IMR-90 (cell line): Measurements from ENCODE around the gene CHST8. TPM values are rescaled to one million over a fixed set of nuclear protein-coding genes. Genes with fewer than 3 reads are reported as not detected.

Experiments
- ATAC-seq: fragments of 200-7000 bp; cut with Tn5 transposase; 2 replicates; pipeline ENCODE4 v1.9.1; 2020; ENCODE audit warnings: low read depth, mild to moderate bottlenecking, moderate library complexity
- BruUV-seq: library from RNA; stranded (reverse); fragments of 400-500 nt; replicated peaks from 2 replicates; lab custom pipeline; 2021; lab: Mats Ljungman, UMichigan
- CTCF ChIA-PET: fragments of 300-600 bp; formaldehyde crosslinking; extraction: SDS; loops from one replicate; lab custom pipeline; 2021; ENCODE audit warnings: antibody characterized with exemption; lab: Yijun Ruan, JAX
- POLR2A ChIA-PET: fragments of 300-600 bp; sonication (Branson Sonifier 250); formaldehyde crosslinking; loops from one replicate; lab custom pipeline; 2022; ENCODE audit warnings: antibody characterized with exemption; ENCODE audit not compliant: unreplicated experiment; lab: Charles Lee
- DNase-seq: peaks from one replicate; pipeline ENCODE4 v3.0.0; 2013
- H2AFZ ChIP-seq: replicated peaks from 2 replicates; pipeline ENCODE3; 2013; ENCODE audit warnings: low read length, mild to moderate bottlenecking; ENCODE audit not compliant: poor library complexity
- H2AK5ac ChIP-seq: 2 replicates; pipeline ENCODE4 v1.6.1; 2013; ENCODE audit warnings: low read depth, low read length, inconsistent platforms
- H2AK9ac ChIP-seq: replicated peaks from 2 replicates; pipeline ENCODE3; 2013; ENCODE audit warnings: mild to moderate bottlenecking, low read depth, low read length, moderate library complexity; ENCODE audit not compliant: poor library complexity
- H2BK120ac ChIP-seq: 2 replicates; pipeline ENCODE4 v1.6.1; 2013; ENCODE audit warnings: low read depth, low read length, inconsistent platforms
- H2BK15ac ChIP-seq: 3 replicates; pipeline ENCODE4 v1.6.1; 2013; ENCODE audit warnings: low read depth, low read length, inconsistent platforms
- H2BK20ac ChIP-seq: 2 replicates; pipeline ENCODE4 v1.6.1; 2013; ENCODE audit warnings: low read depth, mild to moderate bottlenecking, inconsistent platforms, low read length, moderate library complexity
- H2BK5ac ChIP-seq: 2 replicates; pipeline ENCODE4 v1.6.1; 2013; ENCODE audit warnings: mild to moderate bottlenecking, low read depth, low read length, inconsistent platforms; ENCODE audit not compliant: poor library complexity, severe bottlenecking
- H3K14ac ChIP-seq: replicated peaks from 2 replicates; pipeline ENCODE4 v1.6.1; 2013; ENCODE audit warnings: low read depth, low read length, inconsistent platforms
- H3K18ac ChIP-seq: 2 replicates; pipeline ENCODE4 v1.6.1; 2013; ENCODE audit warnings: low read depth, low read length, control low read depth
- H3K23ac ChIP-seq: 2 replicates; pipeline ENCODE4 v1.6.1; 2013; ENCODE audit warnings: low read depth, low read length, inconsistent platforms
- H3K27ac ChIP-seq: 2 replicates; pipeline ENCODE4 v1.5.1; 2013; ENCODE audit warnings: mild to moderate bottlenecking, control low read depth, low read length; ENCODE audit not compliant: insufficient read depth
- H3K27me3 ChIP-seq: 2 replicates; pipeline ENCODE4 v1.6.1; 2013; ENCODE audit warnings: low read length; ENCODE audit not compliant: control insufficient read depth, insufficient read depth
- H3K36me3 ChIP-seq: 2 replicates; pipeline ENCODE4 v1.6.1; 2013; ENCODE audit warnings: low read length, mixed read lengths; ENCODE audit not compliant: control insufficient read depth, insufficient read depth
- H3K4ac ChIP-seq: 2 replicates; pipeline ENCODE4 v1.6.1; 2013; ENCODE audit warnings: low read depth, low read length, inconsistent platforms
- H3K4me1 ChIP-seq: 2 replicates; pipeline ENCODE4 v1.6.1; 2013; ENCODE audit warnings: low read length, mixed read lengths; ENCODE audit not compliant: control insufficient read depth, insufficient read depth
- H3K4me2 ChIP-seq: 2 replicates; pipeline ENCODE4 v1.6.1; 2013; ENCODE audit warnings: low read depth, mild to moderate bottlenecking, control low read depth, low read length, moderate library complexity
- H3K4me3 ChIP-seq: 2 replicates; pipeline ENCODE4 v1.5.1; 2013; ENCODE audit warnings: low read depth, mild to moderate bottlenecking, control low read depth, low read length, moderate library complexity; ENCODE audit not compliant: insufficient read depth
- H3K56ac ChIP-seq: 2 replicates; pipeline ENCODE4 v1.6.1; 2013; ENCODE audit warnings: low read length, inconsistent platforms; ENCODE audit not compliant: insufficient read depth; ENCODE audit errors: extremely low read depth
- H3K79me1 ChIP-seq, 2 experiments: 2 replicates each; pipeline ENCODE4 v1.6.1; 2013; ENCODE audit warnings: low read length in 2 of 2, inconsistent platforms in 1 of 2, low read depth in 1 of 2
- H3K9ac ChIP-seq: 2 replicates; pipeline ENCODE4 v1.6.1; 2013; ENCODE audit warnings: low read depth, low read length, control low read depth
- H3K9me1 ChIP-seq: 2 replicates; pipeline ENCODE4 v1.6.1; 2013; ENCODE audit warnings: low read length, inconsistent platforms; ENCODE audit not compliant: insufficient read depth
- H3K9me3 ChIP-seq: 2 replicates; pipeline ENCODE4 v1.6.1; 2013; ENCODE audit warnings: low read length; ENCODE audit not compliant: control insufficient read depth, insufficient read depth
- H4K20me1 ChIP-seq: 2 replicates; pipeline ENCODE4 v1.6.1; 2013; ENCODE audit warnings: low read length, inconsistent platforms; ENCODE audit not compliant: insufficient read depth
- H4K5ac ChIP-seq: 2 replicates; pipeline ENCODE4 v1.6.1; 2013; ENCODE audit warnings: mild to moderate bottlenecking, low read depth, low read length, control low read depth
- H4K8ac ChIP-seq, 2 experiments: 2 replicates each; pipeline ENCODE4 v1.6.1; 2013; ENCODE audit warnings: low read depth in 2 of 2, low read length in 2 of 2, control low read depth in 1 of 2, inconsistent platforms in 1 of 2
- H4K91ac ChIP-seq: 2 replicates; pipeline ENCODE4 v1.6.1; 2013; ENCODE audit warnings: low read depth, low read length, inconsistent platforms; ENCODE audit not compliant: insufficient read depth
- BHLHE40 ChIP-seq: fragments of 150-350 bp; IDR thresholded peaks from 2 replicates; pipeline ENCODE4 v1.6.1; 2016; ENCODE audit warnings: mild to moderate bottlenecking, low read depth, low read length
- CEBPB ChIP-seq: IDR thresholded peaks from 2 replicates; pipeline ENCODE4 v1.6.1; 2012; ENCODE audit warnings: low read depth, low read length, improper control_type of control experiment
- CHD1 ChIP-seq: IDR thresholded peaks from 2 replicates; pipeline ENCODE4 v1.6.1; 2012; ENCODE audit warnings: low read depth, low read length, improper control_type of control experiment
- CTCF ChIP-seq: conservative IDR thresholded peaks from 2 replicates; pipeline ENCODE4 v1.5.1; 2012; ENCODE audit warnings: mild to moderate bottlenecking, low read depth, low read length, improper control_type of control experiment
- ELK1 ChIP-seq: fragments of 150-350 bp; IDR thresholded peaks from 2 replicates; pipeline ENCODE4 v1.6.1; 2016; ENCODE audit warnings: low read depth, mild to moderate bottlenecking, low read length, moderate library complexity, borderline replicate concordance
- FOS ChIP-seq: fragments of 150-350 bp; IDR thresholded peaks from 2 replicates; pipeline ENCODE4 v1.6.1; 2016; ENCODE audit warnings: low read depth, low read length
- MAFK ChIP-seq: IDR thresholded peaks from 2 replicates; pipeline ENCODE4 v1.6.1; 2012; ENCODE audit warnings: low read depth, low read length, improper control_type of control experiment
- MAZ ChIP-seq: IDR thresholded peaks from 2 replicates; pipeline ENCODE4 v1.6.1; 2012; ENCODE audit warnings: low read depth, mild to moderate bottlenecking, low read length, improper control_type of control experiment, moderate library complexity, borderline replicate concordance
- MXI1 ChIP-seq: IDR thresholded peaks from 2 replicates; pipeline ENCODE4 v1.6.1; 2012; ENCODE audit warnings: low read depth, mild to moderate bottlenecking, low read length, moderate library complexity, borderline replicate concordance
- NFE2L2 ChIP-seq: fragments of 150-350 bp; IDR thresholded peaks from 2 replicates; pipeline ENCODE4 v1.6.1; 2016; ENCODE audit warnings: low read depth, mild to moderate bottlenecking, low read length
- POLR2A ChIP-seq: IDR thresholded peaks from 2 replicates; pipeline ENCODE4 v1.6.1; 2012; ENCODE audit warnings: mild to moderate bottlenecking, low read depth, low read length
- RAD21 ChIP-seq: IDR thresholded peaks from 2 replicates; pipeline ENCODE4 v1.6.1; 2012; ENCODE audit warnings: low read length, improper control_type of control experiment
- RCOR1 ChIP-seq: IDR thresholded peaks from 2 replicates; pipeline ENCODE4 v1.6.1; 2012; ENCODE audit warnings: mild to moderate bottlenecking, low read length, improper control_type of control experiment; ENCODE audit not compliant: insufficient replicate concordance
- RFX5 ChIP-seq: IDR thresholded peaks from 2 replicates; pipeline ENCODE4 v1.8.0; 2012; ENCODE audit warnings: low read depth, mild to moderate bottlenecking, low read length, moderate library complexity
- SMC3 ChIP-seq: fragments of 150-350 bp; IDR thresholded peaks from 2 replicates; pipeline ENCODE4 v1.6.1; 2016; ENCODE audit warnings: low read depth, mild to moderate bottlenecking, antibody characterized with exemption, low read length, moderate library complexity
- USF2 ChIP-seq: fragments of 150-350 bp; IDR thresholded peaks from 2 replicates; pipeline ENCODE4 v1.6.1; 2017; ENCODE audit warnings: mild to moderate bottlenecking, antibody characterized with exemption, low read length, low read depth
- WGBS, 2 experiments: methylation state at CpG; one replicate each; pipeline versions ENCODE4 v1.1.5 to v1.1.7; 2013; ENCODE audit warnings: missing lambda C conversion rate in 2 of 2; ENCODE audit not compliant: insufficient read length in 1 of 2; ENCODE audit errors: extremely low coverage in 2 of 2; 5-methylcytosine and 5-hydroxymethylcytosine counted together
- dilution Hi-C: fragments of 300-500 bp; cut with HindIII; formaldehyde crosslinking; loops from one replicate; pipeline ENCODE4 v1.14.3; 2018; ENCODE audit warnings: low sequenced_read_pairs; ENCODE audit not compliant: unreplicated experiment
- in situ Hi-C: fragments of 300-500 bp; cut with MboI; formaldehyde crosslinking; loops from 3 replicates; pipeline ENCODE4 v1.14.3; 2019; ENCODE audit warnings: low sequenced_read_pairs, inconsistent platforms, mixed read lengths
- intact Hi-C: fragments of 100-400 bp; cut with micrococcal nuclease; formaldehyde crosslinking; loops from 2 replicates; pipeline ENCODE4 v1.10.0; 2022
- polyA plus RNA-seq, 3 experiments: library from polyadenylated mRNA; depleted of rRNA; stranded (reverse); fragments of >200 nt; gene quantifications; 2 replicates each; pipeline ENCODE4 v1.2.3, GENCODE V29; 2012; ENCODE audit warnings: low replicate concordance in 1 of 3
- total RNA-seq: library from RNA; depleted of rRNA; stranded (reverse); fragments of >200 nt; gene quantifications from 2 replicates; pipeline ENCODE4 v1.2.3, GENCODE V29; 2012

CHST8 gene
- total and polyA plus RNA-seq, 2 of the 4 experiments (the other 2 are of a cell fraction) = not detected

- no peak overlapping the region for H2BK120ac ChIP-seq
- no peak overlapping the region for H2AK9ac ChIP-seq
- no peak overlapping the region for H3K4ac ChIP-seq
- no peak overlapping the region for H2BK15ac ChIP-seq
- TF ChIP-seq RCOR1 (no peak), NFE2L2 (no peak), FOS (no peak), USF2 (no peak), CHD1 (no peak), MAZ (no peak), SMC3 (no peak), ELK1 (no peak), BHLHE40 (no peak), RAD21 (no peak), MXI1 (no peak), CTCF (no peak), MAFK (no peak), RFX5 (no peak), POLR2A (no peak), CEBPB (no peak)
- H2BK20ac ChIP-seq = no peak overlapping the region
- H3K18ac ChIP-seq = no peak overlapping the region
- H3K36me3 ChIP-seq = no peaks in the 10 kb centered on the region
- no peak overlapping the region for H3K23ac ChIP-seq
- H2AK5ac ChIP-seq = no peak overlapping the region
- no peak overlapping the region for H3K9ac ChIP-seq
- CTCF ChIA-PET = no interaction called here
- DNase-seq = no peak
- POLR2A ChIA-PET = no interaction called here
- in situ Hi-C loops = no loop called here
- ATAC-seq = no peak
- intact Hi-C loops = no loop called here
- H3K4me2 ChIP-seq = no peak overlapping the region
- no CpG with 5 or more reads among the region's 3 CpGs for WGBS, 2 experiments
- no peak overlapping the region for H4K91ac ChIP-seq
- H3K4me3 ChIP-seq = no peak overlapping the region
- H3K14ac ChIP-seq = no peak overlapping the region
- H3K56ac ChIP-seq = no peak overlapping the region
- H4K8ac ChIP-seq = no peak overlapping the region
- H3K79me1 ChIP-seq = no peaks in the 10 kb centered on the region
- no peaks in the 10 kb centered on the region for H3K9me1 ChIP-seq
- dilution Hi-C loops = no loop called here
- no peaks in the 10 kb centered on the region for H3K27me3 ChIP-seq
- no peaks in the 10 kb centered on the region; the same call in 1 of the 2 replicates for H3K9me3 ChIP-seq
- H2BK5ac ChIP-seq = no peak overlapping the region
- H3K27ac ChIP-seq = no peak overlapping the region
- BruUV-seq = no TSS peak
- no peaks in the 10 kb centered on the region for H3K4me1 ChIP-seq
- H2AFZ ChIP-seq = no peak overlapping the region
- no peak overlapping the region for H4K5ac ChIP-seq
- H4K20me1 ChIP-seq = no peaks in the 10 kb centered on the region
These were observed 106.4 kb downstream of the CHST8 start for GRCh38 chr19:33728141-33728540.
